Measurements from ENCODE around the gene EYA2.

- TF ChIP-seq CTCF (conservative IDR thresholded peaks at IDR 0.05; ENCODE audit: low read depth, low read length), result no peak
- TF ChIP-seq EZH2phosphoT487 (IDR thresholded peaks at IDR 0.05; ENCODE audit: borderline replicate concordance, low read length), result no peak
- TF ChIP-seq EZH2 (IDR thresholded peaks at IDR 0.05; ENCODE audit: low read length, unreplicated experiment), result no peak
Measured at GRCh38 chr20:47212606-47213207, 318.1 kb downstream of the EYA2 start.
